Colonic mucosa (tissue), 4 donors: ENCODE data around the gene BAZ1B. TPM values are rescaled to one million over a fixed set of nuclear protein-coding genes. Genes with fewer than 3 reads are reported as not detected.

Source experiments
- DNase-seq: peaks from one replicate; pipeline ENCODE4 v3.0.0-alpha.2; 2020
- H3K27ac ChIP-seq: fragments of 200-600 bp; one replicate; pipeline ENCODE4 v1.8.0; 2021
- H3K27me3 ChIP-seq: fragments of 200-600 bp; one replicate; pipeline ENCODE4 v1.8.0; 2021
- H3K36me3 ChIP-seq: fragments of 200-600 bp; one replicate; pipeline ENCODE4 v1.8.0; 2021
- H3K4me1 ChIP-seq: fragments of 200-600 bp; one replicate; pipeline ENCODE4 v1.8.0; 2021; ENCODE audit warnings: mild to moderate bottlenecking
- H3K4me3 ChIP-seq: fragments of 200-600 bp; one replicate; pipeline ENCODE4 v1.8.0; 2021
- H3K9ac ChIP-seq, 2 donors: one replicate each; pipeline ENCODE4 v1.7.0; 2013; ENCODE audit warnings: control low read depth in 2 of 2, low read depth in 2 of 2, low read length in 2 of 2
- H3K9me3 ChIP-seq: fragments of 200-600 bp; one replicate; pipeline ENCODE4 v1.8.0; 2021
- CTCF ChIP-seq: fragments of 200-600 bp; IDR thresholded peaks from one replicate; pipeline ENCODE4 v1.8.0; 2022; ENCODE audit warnings: antibody characterized with exemption, mild to moderate bottlenecking
- intact Hi-C: fragments of 100-400 bp; cut with DNase I; formaldehyde crosslinking; loops from one replicate; pipeline ENCODE4 v1.14.1; 2022
- total RNA-seq, 2 donors: library from RNA; stranded (reverse); fragmentation: NEBNext Ultra II Directional in 1 of 2; extraction: Animal tissue kit (Norgen Biotek cat#: 25700) in 1 of 2; gene quantifications; one replicate each; pipeline ENCODE4 v1.2.1, GENCODE V29; 2021
- donor health status: healthy.
- donor health status: DM: no; HTN: no; CAD: no.
- donor health status: DM: no; HTN: no; CAD: no.

Gene BAZ1B
- total RNA-seq, 2 donors from 2014 or later: 43.9 to 58.4 TPM

DNA sequence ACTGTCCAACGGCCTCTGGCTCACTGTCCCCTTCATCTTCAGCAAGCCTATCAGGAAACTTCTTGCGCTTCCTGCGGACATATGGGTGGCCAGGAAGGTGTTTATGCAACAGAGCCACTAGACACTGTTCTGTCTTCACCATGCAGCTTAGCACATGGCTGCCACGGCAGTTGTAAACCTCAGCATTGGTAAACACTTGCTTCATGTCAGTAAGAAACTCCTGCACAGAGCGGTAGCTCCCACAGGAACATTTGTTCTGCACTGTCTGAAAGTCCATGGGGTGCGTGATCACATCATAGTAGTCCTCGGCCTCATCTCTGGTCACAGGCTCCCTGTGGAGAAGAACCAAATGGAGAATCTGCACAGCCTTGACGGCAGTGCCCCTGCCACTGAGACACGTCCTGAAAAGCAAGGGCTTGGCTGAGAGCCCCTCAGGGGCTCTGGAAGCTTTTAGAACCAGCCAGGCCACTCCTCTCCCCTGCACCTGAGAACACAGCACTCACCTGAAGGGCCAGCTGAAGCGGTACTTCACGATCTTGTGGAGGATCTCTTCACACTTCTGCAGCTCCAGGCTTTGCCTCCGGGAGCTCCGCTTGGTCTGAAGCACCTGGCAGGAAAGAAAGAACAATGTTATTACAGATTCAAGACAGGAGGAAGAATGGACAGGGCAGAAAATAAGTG is 79.7 kb downstream of the BAZ1B start:
- Histone ChIP-seq H3K27me3 (no peaks in the 10 kb centered on the region), H3K36me3 (peaks cover 32% of the 10 kb centered on the region), H3K9me3 (no peaks in the 10 kb centered on the region), H3K27ac (no peak overlapping the region), H3K9ac (no peak overlapping the region), H3K4me3 (no peak overlapping the region), H3K4me1 (no peaks in the 10 kb centered on the region)
- DNase-seq: no peak
- TF ChIP-seq CTCF: no peak
- intact Hi-C loops: no loop called here

DNA sequence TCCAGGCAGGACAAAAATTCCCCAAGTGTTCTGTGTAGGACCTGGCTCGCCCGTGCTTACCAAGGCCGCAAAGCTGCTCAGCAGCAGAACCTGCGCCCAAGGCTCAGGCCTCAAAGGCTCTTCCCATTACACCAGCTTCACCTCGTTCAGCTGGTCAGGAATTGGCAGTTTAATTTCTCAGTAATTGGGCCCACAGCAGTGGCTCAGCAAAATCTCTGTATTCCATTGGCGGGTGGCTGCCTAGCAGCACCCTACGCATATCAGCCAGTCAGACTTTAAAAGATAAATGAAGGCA is 82.7 kb downstream of the BAZ1B start:
- DNase-seq: no peak
- Histone ChIP-seq H3K9ac (no peak overlapping the region), H3K4me1 (no peaks in the 10 kb centered on the region), H3K36me3 (peaks cover 20% of the 10 kb centered on the region), H3K27me3 (no peaks in the 10 kb centered on the region), H3K4me3 (no peak overlapping the region), H3K9me3 (no peaks in the 10 kb centered on the region), H3K27ac (no peak overlapping the region)
- intact Hi-C loops: loop anchor here (5.0 kb wide), 1 partner anchor 97 kb away; no protein-coding TSS in a partner anchor
- TF ChIP-seq CTCF: no peak

DNA sequence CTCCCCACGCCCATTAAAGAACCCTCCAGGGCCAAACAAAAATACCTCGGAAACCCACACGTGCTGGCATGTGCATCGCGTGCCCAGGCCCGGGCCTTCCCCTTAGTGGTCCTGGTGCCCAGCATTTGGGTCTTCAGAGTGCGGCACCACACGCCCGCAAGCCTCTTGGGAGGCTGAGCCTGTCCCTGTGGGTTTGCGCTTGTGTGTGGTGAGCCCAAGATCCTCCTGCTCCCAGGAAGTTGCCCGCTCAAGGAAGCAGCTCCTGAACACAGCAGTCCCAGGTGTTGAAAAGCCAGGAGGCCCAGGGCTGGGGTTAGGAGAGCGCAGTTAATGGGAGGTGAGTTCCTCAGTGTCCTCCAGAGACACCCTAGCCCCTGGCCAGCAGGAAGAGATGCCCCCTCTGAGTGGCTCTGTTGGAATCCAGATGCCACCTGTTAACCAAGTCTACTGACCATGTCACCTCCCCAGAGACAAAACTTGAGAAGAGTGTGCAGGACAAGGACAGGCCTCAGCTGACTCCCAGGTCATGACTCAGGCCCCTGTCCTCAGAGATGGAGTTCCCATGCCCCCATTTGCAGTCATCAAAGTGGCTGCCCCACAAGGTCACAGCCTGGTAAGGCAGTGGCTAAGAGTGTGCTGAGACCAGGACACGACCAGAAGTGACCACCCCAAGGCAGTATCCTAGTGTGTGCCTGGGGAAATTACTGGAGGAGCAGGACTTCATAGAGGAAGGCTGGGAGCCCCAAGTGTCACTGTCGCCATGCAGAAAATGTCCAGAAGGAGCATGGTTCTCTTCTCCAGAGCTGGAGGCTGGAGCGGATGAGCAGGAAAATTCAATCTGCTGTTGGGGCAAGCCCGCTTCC is 83.3 kb downstream of the BAZ1B start:
- no peaks in the 10 kb centered on the region for H3K4me1 ChIP-seq
- no peaks in the 10 kb centered on the region for H3K27me3 ChIP-seq
- no peak for TF ChIP-seq CTCF
- H3K9me3 ChIP-seq: no peaks in the 10 kb centered on the region
- intact Hi-C loops: loop anchor here (5.0 kb wide), 1 partner anchor 96 kb away; no protein-coding TSS in a partner anchor
- H3K36me3 ChIP-seq: peaks cover 14% of the 10 kb centered on the region
- no peak overlapping the region for H3K27ac ChIP-seq
- no peak overlapping the region for H3K9ac ChIP-seq
- DNase-seq: no peak
- no peak overlapping the region for H3K4me3 ChIP-seq

GRCh38 chr7:73437621-73438416 is 84.3 kb downstream of the BAZ1B start:
- H3K27ac ChIP-seq: no peak overlapping the region
- DNase-seq: no peak
- no peaks in the 10 kb centered on the region for H3K27me3 ChIP-seq
- H3K4me1 ChIP-seq: no peaks in the 10 kb centered on the region
- no peak overlapping the region for H3K4me3 ChIP-seq
- no peak for TF ChIP-seq CTCF
- intact Hi-C loops: loop anchor here (5.0 kb wide), 1 partner anchor 96 kb away; no protein-coding TSS in a partner anchor
- H3K9me3 ChIP-seq: no peaks in the 10 kb centered on the region
- no peak overlapping the region for H3K9ac ChIP-seq
- H3K36me3 ChIP-seq: peaks cover 10% of the 10 kb centered on the region

DNA sequence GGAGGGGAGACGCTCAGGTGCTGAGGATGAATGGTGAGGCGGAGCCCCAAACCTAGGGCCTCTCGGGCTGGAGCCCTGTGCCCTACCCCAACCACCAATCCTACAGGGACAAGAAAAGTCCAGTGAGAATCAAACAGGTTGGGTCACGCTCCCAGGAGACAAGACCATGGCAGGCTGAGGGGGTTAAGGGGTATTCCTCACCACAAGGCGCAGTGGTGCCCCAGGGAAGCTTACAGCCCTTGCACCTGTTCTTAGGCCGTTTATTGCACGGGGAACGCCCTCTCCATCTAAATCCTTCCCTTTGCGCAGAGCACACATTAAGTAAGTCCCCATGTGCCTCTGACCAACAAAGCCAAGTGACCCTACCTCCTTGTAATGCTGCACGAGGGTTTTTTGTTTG is 85.0 kb downstream of the BAZ1B start:
- no peak for TF ChIP-seq CTCF
- Histone ChIP-seq H3K9me3 (no peaks in the 10 kb centered on the region), H3K36me3 (peaks cover 3% of the 10 kb centered on the region), H3K9ac (no peak overlapping the region), H3K4me1 (no peaks in the 10 kb centered on the region), H3K27ac (no peak overlapping the region), H3K27me3 (no peaks in the 10 kb centered on the region), H3K4me3 (no peak overlapping the region)
- intact Hi-C loops: loop anchor here (5.0 kb wide), 1 partner anchor 95 kb away; no protein-coding TSS in a partner anchor
- DNase-seq: no peak
